Caco-2 (cell line): ENCODE results near the gene PHACTR2. TPM values are rescaled to one million over a fixed set of nuclear protein-coding genes. Genes with fewer than 3 reads are reported as not detected.

ENCODE experiments used
- BruUV-seq: library from RNA; stranded (reverse); fragments of 400-500 nt; replicated peaks from 2 replicates; lab custom pipeline; 2021; lab: Mats Ljungman, UMichigan
- CTCF ChIA-PET: fragments of 300-600 bp; sonication (Branson Sonifier 250); formaldehyde crosslinking; loops from one replicate; lab custom pipeline; 2022; ENCODE audit warnings: antibody characterized with exemption; lab: Charles Lee
- POLR2A ChIA-PET: fragments of 300-600 bp; sonication (Branson Sonifier 250); formaldehyde crosslinking; loops from one replicate; lab custom pipeline; 2022; ENCODE audit warnings: antibody characterized with exemption; lab: Charles Lee
- DNase-seq, 2 experiments: peaks; one replicate each; pipeline versions ENCODE4 v3.0.0 to v3.0.0-alpha.2; 2020 to 2022
- H3K27me3 ChIP-seq: replicated peaks from 2 replicates; pipeline ENCODE4 v1.6.0; 2011; ENCODE audit warnings: low read length; ENCODE audit not compliant: control insufficient read depth, insufficient read depth
- H3K36me3 ChIP-seq: 2 replicates; pipeline ENCODE4 v1.5.1; 2011; ENCODE audit warnings: low read length; ENCODE audit not compliant: control insufficient read depth, insufficient read depth
- H3K4me1 ChIP-seq: fragments of 250-450 bp; sonication (Bioruptor Pico); 2 replicates; pipeline ENCODE4 v1.5.1; 2020; ENCODE audit warnings: mild to moderate bottlenecking
- H3K4me3 ChIP-seq: 2 replicates; pipeline ENCODE4 v1.5.1; 2011; ENCODE audit warnings: low read depth, mild to moderate bottlenecking, control low read depth, low read length
- H3K9me3 ChIP-seq: fragments of 250-450 bp; sonication (Bioruptor Pico); 2 replicates; pipeline ENCODE4 v1.5.1; 2020; ENCODE audit warnings: mild to moderate bottlenecking, moderate library complexity
- H3K27ac Mint-ChIP-seq: one replicate; pipeline ENCODE4 v1.8.0; 2022; ENCODE audit warnings: mixed read lengths; ENCODE audit not compliant: unreplicated experiment
- H3K27me3 Mint-ChIP-seq: one replicate; pipeline ENCODE4 v1.8.0; 2022; ENCODE audit warnings: mixed read lengths; ENCODE audit not compliant: insufficient read depth, unreplicated experiment
- H3K36me3 Mint-ChIP-seq: one replicate; pipeline ENCODE4 v1.8.0; 2022; ENCODE audit warnings: mild to moderate bottlenecking, mixed read lengths; ENCODE audit not compliant: insufficient read depth, unreplicated experiment
- H3K4me1 Mint-ChIP-seq: one replicate; pipeline ENCODE4 v1.8.0; 2022; ENCODE audit warnings: low read depth, mixed read lengths; ENCODE audit not compliant: unreplicated experiment
- H3K4me3 Mint-ChIP-seq: one replicate; pipeline ENCODE4 v1.8.0; 2022; ENCODE audit warnings: mild to moderate bottlenecking, moderate library complexity, mixed read lengths; ENCODE audit not compliant: unreplicated experiment
- H3K9me3 Mint-ChIP-seq: one replicate; pipeline ENCODE4 v1.8.0; 2022; ENCODE audit warnings: mixed read lengths; ENCODE audit not compliant: unreplicated experiment
- CTCF ChIP-seq, 2 experiments: fragments of 200-600 bp in 1 of 2; IDR thresholded peaks; 1 replicate in 1 of 2; 2 replicates in 1 of 2; pipeline versions ENCODE4 v1.5.1 to v1.8.0; 2011 to 2022; ENCODE audit warnings: antibody characterized with exemption in 1 of 2, control low read depth in 1 of 2, inconsistent platforms in 1 of 2, low read depth in 1 of 2, low read length in 1 of 2, mild to moderate bottlenecking in 1 of 2, moderate library complexity in 1 of 2; ENCODE audit not compliant: insufficient read depth in 1 of 2, severe bottlenecking in 1 of 2, unreplicated experiment in 1 of 2
- intact Hi-C: fragments of 100-400 bp; cut with micrococcal nuclease; formaldehyde crosslinking; loops from one replicate; pipeline ENCODE4 v1.10.0; 2022; ENCODE audit not compliant: unreplicated experiment
- total RNA-seq: library from RNA; stranded (reverse); gene quantifications from 2 replicates; pipeline ENCODE4 v1.2.3, GENCODE V29; 2022

PHACTR2 gene
- total RNA-seq, 1 experiment from 2014 or later, result 100 TPM

GRCh38 chr6:143744551-143745165, 66.9 kb downstream of the PHACTR2 start:
- BruUV-seq, result TSS peak; percentile 94
- H3K9me3 Mint-ChIP-seq, result no peaks in the 10 kb centered on the region
- Histone ChIP-seq H3K36me3 (no peaks in the 10 kb centered on the region; the same call in 1 of the 2 replicates), H3K27me3 (no peaks in the 10 kb centered on the region), H3K4me1 (peaks cover 68% of the 10 kb centered on the region), H3K4me3 (peak overlapping the region; percentile 21), H3K9me3 (no peaks in the 10 kb centered on the region)
- H3K36me3 Mint-ChIP-seq, result peaks cover 12% of the 10 kb centered on the region
- TF ChIP-seq CTCF (IDR thresholded peaks at IDR 0.05; ENCODE audit: insufficient read depth in 1 of 2, low read depth in 1 of 2, low read length in 1 of 2, severe bottlenecking in 1 of 2, unreplicated experiment in 1 of 2), result no peak
- DNase-seq, result no peak
- peak overlapping the region; percentile 95 for H3K27ac Mint-ChIP-seq
- peaks cover 52% of the 10 kb centered on the region for H3K4me1 Mint-ChIP-seq
- H3K4me3 Mint-ChIP-seq, result peak overlapping the region; percentile 69
- H3K27me3 Mint-ChIP-seq, result no peaks in the 10 kb centered on the region
- ChIA-PET CTCF (interaction anchor here (0.7 to 0.8 kb wide), 2 partner anchors 26 to 169 kb away, joined by 3 read pairs; no protein-coding TSS in a partner anchor), POLR2A (interaction anchor here (0.8 kb wide), 1 partner anchor 98 kb away, joined by 5 read pairs; the partner anchor contains the start of gene LTV1)
- intact Hi-C loops, result loop anchor here (1.0 kb wide), 1 partner anchor 99 kb away; the partner anchor contains the start of gene LTV1

- peak overlapping the region; percentile 21 for H3K4me3 ChIP-seq
- peak; percentile 81 to 89 for DNase-seq
Measured at GRCh38 chr6:143745166-143746133, 67.7 kb downstream of the PHACTR2 start.

More at GRCh38 chr6:143745166-143746133, 67.7 kb downstream of the PHACTR2 start:
- Histone ChIP-seq H3K27me3 (no peaks in the 10 kb centered on the region), H3K4me1 (peaks cover 62% of the 10 kb centered on the region), H3K36me3 (no peaks in the 10 kb centered on the region; the same call in 1 of the 2 replicates), H3K9me3 (no peaks in the 10 kb centered on the region)
- no peaks in the 10 kb centered on the region for H3K9me3 Mint-ChIP-seq
- H3K4me3 Mint-ChIP-seq, result peak overlapping the region; percentile 69
- intact Hi-C loops, result loop anchor here (1.0 kb wide), 1 partner anchor 98 kb away; the partner anchor contains the start of gene LTV1
- TSS peak; percentile 85 for BruUV-seq
- CTCF ChIA-PET, result interaction anchor here (0.7 to 0.8 kb wide), 2 partner anchors 27 to 170 kb away, joined by 3 read pairs; no protein-coding TSS in a partner anchor
- H3K4me1 Mint-ChIP-seq, result peaks cover 50% of the 10 kb centered on the region
- H3K36me3 Mint-ChIP-seq, result peaks cover 12% of the 10 kb centered on the region
- H3K27me3 Mint-ChIP-seq, result no peaks in the 10 kb centered on the region
- POLR2A ChIA-PET, result interaction anchor here (0.8 to 0.9 kb wide), 2 partner anchors 97 to 98 kb away, joined by 5 read pairs; partner anchors contain the start of gene LTV1
- no peak for TF ChIP-seq CTCF (IDR thresholded peaks at IDR 0.05; ENCODE audit: insufficient read depth in 1 of 2, low read depth in 1 of 2, low read length in 1 of 2, severe bottlenecking in 1 of 2, unreplicated experiment in 1 of 2)
- H3K27ac Mint-ChIP-seq, result peak overlapping the region; percentile 95
